Skin epidermis (tissue), 12 donors: ENCODE measurements around the gene HOXB4.

Source experiments
- H3K27ac ChIP-seq, 21 experiments: fragments of 200-600 bp; sonication (generic) in 11 of 21; one replicate each; pipeline ENCODE4 v1.5.0; 2020; ENCODE audit warnings: mild to moderate bottlenecking in 3 of 21, inconsistent platforms in 2 of 21, moderate library complexity in 2 of 21
- H3K4me3 ChIP-seq, 7 experiments: fragments of 200-600 bp; sonication (generic) in 2 of 7; one replicate each; pipeline ENCODE4 v1.5.0; 2020; ENCODE audit warnings: inconsistent platforms in 2 of 7, mild to moderate bottlenecking in 2 of 7, moderate library complexity in 1 of 7

The HOXB4 gene

DNA sequence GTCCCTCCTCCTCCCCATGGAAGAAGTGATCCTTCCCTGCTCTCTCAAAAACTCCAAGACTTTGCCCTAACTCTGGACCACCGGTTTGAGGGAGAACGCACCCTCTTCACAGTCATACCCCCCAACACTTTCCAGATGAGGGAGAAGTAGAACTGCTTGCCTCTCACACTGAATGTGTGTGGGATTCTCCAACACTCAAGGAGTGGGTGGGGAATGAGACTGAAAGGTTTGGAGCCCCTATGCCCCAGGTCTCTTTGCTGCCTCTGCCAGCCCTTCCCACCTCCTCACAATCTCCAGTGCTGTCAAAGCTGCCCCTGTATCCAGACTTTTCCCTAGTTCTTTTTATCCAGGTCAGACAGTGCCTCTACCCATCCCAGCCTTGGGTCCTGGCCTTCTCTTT, 11.4 kb downstream of the HOXB4 start:
- H3K4me3 ChIP-seq: no peak overlapping the region
- H3K27ac ChIP-seq: peak overlapping the region in 4 of 21 experiments; percentile 21 to 94 (median 52)

DNA sequence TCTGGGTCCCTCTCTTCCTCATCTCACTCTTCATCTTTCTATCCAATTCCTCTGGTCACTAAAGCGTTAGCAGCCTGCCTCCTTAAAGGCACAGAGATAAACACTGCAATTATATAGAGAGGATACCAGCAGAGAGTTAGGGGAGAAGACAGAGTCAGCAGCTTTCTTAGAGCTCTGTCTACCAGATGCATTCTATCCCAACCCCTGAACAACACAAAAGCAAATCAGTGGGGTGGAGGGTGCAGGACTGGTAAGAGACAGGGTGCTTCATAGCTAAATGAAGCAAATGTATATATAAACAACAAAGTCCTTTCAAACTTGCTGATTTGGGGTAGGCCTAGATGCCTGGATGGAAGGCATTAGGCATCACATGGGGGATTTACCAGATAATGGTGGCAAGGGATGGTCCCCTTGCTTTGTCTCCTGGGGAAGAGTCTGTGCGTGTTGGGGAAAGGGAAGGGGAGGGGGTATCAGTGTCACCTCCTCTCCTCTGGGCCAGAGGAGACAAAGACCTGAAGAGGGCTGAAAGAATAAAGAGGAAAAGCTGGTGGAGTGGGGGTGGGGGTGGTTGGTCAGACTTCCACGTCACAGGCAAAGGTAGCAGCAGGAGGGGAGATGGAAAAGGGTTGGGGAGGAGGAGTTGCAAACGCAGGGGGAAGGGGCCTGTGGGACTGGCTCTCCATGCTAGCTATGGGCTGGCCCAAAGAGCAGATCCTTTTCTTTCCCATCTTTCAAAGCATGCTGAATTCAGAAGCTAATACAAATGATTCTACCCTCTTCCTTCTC, 12.0 kb downstream of the HOXB4 start:
- Histone ChIP-seq H3K27ac (peak overlapping the region in 2 of 21 experiments; percentile 14 to 94), H3K4me3 (no peak overlapping the region)

GRCh38 chr17:48565022-48565554, 13.1 kb downstream of the HOXB4 start:
- H3K27ac ChIP-seq: peak overlapping the region in 5 of 21 experiments; percentile 28 to 82 (median 74)

DNA sequence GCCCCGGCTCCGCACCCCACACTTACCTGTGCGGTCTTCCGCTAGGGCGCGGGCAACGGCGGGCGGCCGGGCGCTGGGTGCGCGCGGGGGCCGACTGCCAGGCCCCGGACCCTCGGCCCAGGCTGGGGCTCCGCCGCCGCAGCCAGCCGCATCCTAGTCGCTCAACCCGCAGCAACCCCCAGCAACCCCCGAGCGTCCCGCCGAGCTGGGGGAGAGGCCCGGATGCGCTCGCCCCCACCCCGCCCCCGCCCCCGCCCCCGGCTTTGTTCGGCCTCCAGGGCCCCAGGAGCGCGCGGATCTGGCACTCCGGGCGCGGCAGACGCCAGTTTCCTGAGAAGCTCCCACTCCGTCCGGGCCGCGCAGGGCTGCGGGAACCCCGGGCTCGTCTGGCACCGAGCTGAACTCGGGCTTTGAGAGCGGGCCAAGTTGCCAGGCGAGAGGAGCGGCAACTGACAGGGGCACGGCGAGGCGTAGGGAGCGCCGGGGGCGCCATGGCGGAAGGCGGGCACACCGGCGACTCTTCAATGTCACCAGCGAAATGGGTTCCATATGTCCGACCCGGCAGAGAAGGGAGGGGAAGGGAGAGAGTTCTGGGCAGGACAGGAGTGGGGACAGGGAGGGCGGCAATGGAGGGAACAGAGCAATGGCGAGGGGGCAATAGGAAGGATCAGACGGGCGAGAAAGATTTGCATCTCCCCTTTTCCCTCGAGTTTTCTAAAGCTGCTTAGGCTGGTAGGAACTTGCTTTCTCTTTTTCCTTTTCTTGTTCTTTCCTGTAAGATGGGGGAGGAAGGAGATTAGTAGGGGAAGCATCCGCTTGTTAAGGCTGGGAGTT, 13.7 kb downstream of the HOXB4 start:
- Histone ChIP-seq H3K4me3 (peak overlapping the region; percentile 11 to 40 (median 27)), H3K27ac (peak overlapping the region in 17 of 21 experiments; percentile 1 to 82 (median 55))

More at GRCh38 chr17:48565022-48565554, 13.1 kb downstream of the HOXB4 start:
- peak overlapping the region in 1 of 7 experiments; percentile 22 for H3K4me3 ChIP-seq

GRCh38 chr17:48563867-48564187, 14.3 kb downstream of the HOXB4 start:
- peak overlapping the region in 16 of 21 experiments; percentile 1 to 82 (median 58) for H3K27ac ChIP-seq
- peak overlapping the region; percentile 11 to 40 (median 27) for H3K4me3 ChIP-seq

- H3K4me3 ChIP-seq: peak overlapping the region in 4 of 7 experiments; percentile 11 to 40 (median 32)
Observed at GRCh38 chr17:48563385-48563838, 14.7 kb downstream of the HOXB4 start.

GRCh38 chr17:48562934-48563333, 15.2 kb downstream of the HOXB4 start:
- Histone ChIP-seq H3K4me3 (no peak overlapping the region), H3K27ac (peak overlapping the region in 4 of 21 experiments; percentile 11 to 82 (median 74))

More at GRCh38 chr17:48563385-48563838, 14.7 kb downstream of the HOXB4 start:
- H3K27ac ChIP-seq: peak overlapping the region in 9 of 21 experiments; percentile 30 to 82 (median 66)

DNA sequence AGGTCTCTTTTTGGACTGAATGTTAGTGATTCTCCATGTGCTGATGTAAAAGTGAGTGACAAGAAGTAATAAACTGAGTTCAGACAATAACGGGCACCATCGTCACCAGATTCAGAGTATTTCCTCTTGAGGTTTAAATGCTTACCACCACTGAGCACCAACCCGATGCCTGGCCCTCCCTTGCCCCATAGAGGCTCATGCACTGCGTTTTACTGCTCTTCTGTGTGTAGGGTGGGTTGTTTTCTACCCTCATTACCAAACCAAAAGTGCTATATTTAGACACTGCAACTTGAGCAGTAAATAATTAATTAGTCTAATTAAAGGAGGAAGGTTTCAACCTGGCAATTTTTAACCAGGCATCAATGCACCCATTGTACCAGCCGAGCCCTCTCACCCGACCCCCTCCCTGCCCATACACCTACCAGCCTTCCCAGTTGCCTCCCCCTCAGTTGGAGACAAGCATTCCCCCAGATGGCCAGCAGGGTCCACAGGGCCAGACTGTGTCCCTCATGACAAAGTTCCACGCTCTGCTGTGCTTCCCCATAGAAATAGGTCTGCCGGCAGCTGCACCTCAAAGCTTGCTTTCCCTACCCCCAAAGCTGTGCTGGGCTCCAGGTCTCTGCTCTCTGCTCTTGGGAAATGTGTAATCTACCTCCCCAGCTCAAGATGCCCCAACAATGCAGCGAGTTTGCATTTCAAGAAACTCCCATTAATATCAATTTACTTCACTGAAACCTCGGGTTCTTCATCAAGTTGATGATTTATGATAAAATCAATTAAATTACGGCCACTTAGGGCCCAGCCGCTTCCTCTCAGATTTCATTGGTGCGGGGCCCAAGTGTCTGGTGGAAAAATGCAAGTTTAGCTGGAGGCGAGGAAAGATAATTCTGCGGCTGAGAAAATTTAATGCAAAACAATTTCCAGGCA, 16.0 kb downstream of the HOXB4 start:
- peak overlapping the region in 3 of 21 experiments; percentile 11 to 82 (median 81) for H3K27ac ChIP-seq
- H3K4me3 ChIP-seq: no peak overlapping the region

DNA sequence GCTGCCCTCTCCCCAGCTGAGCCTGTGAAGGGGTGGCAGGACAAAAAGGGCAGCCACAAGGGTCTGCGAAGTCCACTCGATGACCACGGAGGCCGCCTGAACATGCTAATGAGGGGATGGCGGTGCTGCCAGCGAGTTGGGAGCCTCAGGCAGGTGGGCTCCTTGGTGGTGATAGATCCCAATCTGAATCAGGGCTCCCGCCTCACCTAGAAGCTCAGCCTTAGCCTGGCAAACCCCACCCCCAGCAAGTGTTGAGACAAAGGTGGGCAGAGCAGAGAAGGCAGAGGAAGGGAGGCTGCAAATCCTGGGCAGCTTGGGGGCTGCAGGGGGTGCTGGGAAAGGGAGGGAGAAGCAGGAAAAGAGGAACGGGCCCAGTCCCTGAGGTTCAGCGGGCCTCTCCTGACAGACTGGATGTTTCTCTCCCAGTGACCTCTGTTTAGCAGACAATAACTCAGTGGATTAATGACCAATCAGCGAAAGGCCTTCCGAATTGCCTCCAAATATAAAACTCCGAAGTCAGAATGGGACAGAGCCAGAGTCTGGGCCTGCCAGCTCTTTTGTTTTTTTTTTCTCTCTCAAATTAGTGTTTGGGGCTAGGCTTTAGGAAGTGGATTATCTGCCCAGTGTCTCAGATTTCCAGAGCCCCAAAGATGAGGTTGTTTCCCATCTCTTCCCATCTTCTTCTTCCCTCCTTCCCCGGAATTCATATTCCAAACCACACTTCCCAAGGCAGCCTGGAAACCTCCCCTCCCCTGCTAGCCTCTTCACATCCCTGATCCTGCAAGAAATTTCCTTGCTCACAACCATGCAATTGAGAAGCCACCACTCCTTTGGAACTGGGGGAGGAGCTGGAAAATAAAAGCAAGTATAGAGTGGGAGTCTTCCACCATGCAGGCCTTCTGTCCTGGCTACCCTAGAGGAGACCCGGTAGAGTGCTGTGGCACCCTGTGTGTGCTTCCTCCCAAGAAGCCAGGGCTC, 18.0 kb downstream of the HOXB4 start:
- peak overlapping the region in 6 of 21 experiments; percentile 2 to 63 (median 31) for H3K27ac ChIP-seq

DNA sequence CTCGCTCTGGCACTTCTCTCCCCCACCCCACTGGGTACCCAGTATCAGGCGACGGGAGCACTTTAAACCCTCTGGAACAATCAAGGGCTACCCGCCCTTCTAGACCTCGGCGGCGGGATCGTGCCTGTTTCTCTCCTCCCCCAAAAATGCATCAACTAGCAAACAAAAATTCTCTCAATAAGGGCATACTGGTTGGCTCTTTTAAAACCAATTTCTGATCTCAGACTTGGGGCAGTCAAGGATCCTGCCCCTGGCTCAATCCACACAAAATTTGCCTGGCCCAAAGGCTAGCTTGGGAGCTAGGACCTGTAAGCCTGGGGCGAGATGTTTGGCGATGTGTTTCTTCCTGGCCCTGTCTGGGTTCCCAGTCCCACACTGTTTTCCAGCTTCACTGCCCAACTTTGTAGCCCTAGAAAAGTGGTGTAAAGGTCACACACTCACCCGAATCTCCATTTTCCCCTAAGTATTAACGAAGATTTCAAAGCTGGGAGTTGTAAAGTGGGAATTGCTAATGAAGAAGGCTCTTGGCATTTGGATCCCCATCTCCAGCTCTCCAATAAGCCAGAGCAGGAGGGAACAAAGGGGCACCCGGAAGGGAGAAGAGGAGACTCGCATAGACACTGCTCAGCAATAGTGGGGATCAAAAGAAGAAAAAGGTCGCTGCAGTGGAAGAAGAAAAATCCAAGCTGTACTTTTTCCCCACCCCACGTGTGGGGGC, 18.9 kb downstream of the HOXB4 start:
- H3K27ac ChIP-seq: peak overlapping the region in 6 of 21 experiments; percentile 2 to 82 (median 58)
- no peak overlapping the region for H3K4me3 ChIP-seq

More for the DNA sequence above, 18.0 kb downstream of the HOXB4 start:
- no peak overlapping the region for H3K4me3 ChIP-seq

GRCh38 chr17:48558831-48559121, 19.4 kb downstream of the HOXB4 start:
- Histone ChIP-seq H3K4me3 (no peak overlapping the region), H3K27ac (peak overlapping the region in 5 of 21 experiments; percentile 45 to 82 (median 68))

- Histone ChIP-seq H3K27ac (peak overlapping the region in 8 of 21 experiments; percentile 18 to 82 (median 72)), H3K4me3 (no peak overlapping the region)
Observed at GRCh38 chr17:48558057-48558830, 19.9 kb downstream of the HOXB4 start.

DNA sequence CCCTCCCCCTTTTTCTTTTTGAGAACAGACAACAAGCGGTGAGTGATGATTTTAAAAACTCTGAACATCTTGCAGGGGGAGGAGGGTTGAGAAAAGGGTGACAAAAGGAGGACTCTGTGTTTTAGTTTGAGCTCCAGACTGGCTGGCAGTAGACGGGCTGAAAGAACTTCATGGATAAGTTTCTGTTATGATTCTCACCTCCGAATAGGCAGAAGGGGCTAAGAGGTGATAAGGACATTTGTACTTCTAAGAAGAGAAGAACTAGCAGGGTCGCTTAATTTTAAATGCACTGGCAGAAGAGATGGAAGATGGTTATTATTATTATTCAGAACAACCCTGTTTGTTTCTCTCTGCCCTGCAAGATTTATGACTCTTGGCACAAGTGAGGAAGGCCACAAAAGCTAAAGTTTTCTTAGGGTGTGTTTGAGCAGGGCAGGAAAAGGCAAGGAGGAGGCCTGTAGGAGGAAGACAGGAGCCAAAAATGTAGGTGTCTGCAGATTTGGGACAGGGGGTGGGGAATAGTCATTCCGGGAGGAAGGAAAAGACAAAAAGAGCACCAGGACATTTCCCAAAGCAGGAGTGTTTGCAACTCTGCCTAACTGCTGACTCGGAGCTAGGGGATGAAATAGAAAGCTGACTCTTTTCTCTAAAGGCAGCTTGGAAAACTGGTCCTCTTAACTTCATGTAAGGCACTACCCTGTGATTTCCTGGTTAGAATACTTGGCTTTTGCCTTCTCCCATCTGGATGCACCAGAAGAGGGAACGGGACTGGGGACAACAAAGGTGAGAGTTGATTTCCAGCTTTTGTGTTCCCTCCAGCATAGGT, 21.4 kb downstream of the HOXB4 start:
- Histone ChIP-seq H3K27ac (peak overlapping the region in 8 of 21 experiments; percentile 18 to 82 (median 78)), H3K4me3 (no peak overlapping the region)

DNA sequence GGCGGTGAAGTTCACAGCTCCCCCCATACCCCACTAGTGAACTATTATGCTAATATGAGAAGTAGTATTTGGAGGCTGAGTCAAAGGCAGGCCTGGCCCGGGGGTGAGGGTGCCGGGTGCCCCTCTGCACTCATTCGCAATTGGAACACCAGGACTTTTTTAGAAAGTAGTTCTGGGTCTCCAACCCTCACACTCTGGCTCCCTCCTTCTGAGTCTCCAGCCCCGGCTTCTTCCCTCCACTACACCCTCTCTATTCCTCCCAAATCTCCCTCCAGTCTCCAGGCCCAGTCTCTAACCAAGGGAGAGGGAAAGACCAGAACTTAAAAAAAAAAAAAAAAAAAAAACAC, 21.9 kb downstream of the HOXB4 start:
- peak overlapping the region in 5 of 21 experiments; percentile 76 to 82 (median 81) for H3K27ac ChIP-seq
- H3K4me3 ChIP-seq: no peak overlapping the region
